Memory B cell (primary cell): ENCODE data around the gene CEP170B.

ENCODE experiments used
- ATAC-seq: fragments of 150-1000 bp; cut with Tn5 transposase; 2 replicates; pipeline ENCODE4 v1.10.0; 2021; ENCODE audit warnings: low read depth, mild to moderate bottlenecking, moderate library complexity
- DNase-seq, 2 donors: peaks; one replicate each; pipeline ENCODE4 v3.0.0; 2022; ENCODE audit warnings: low spot score in 2 of 2
- H3K27ac Mint-ChIP-seq: one replicate; pipeline ENCODE4 v1.8.0; 2022; ENCODE audit warnings: mild to moderate bottlenecking, moderate library complexity, mixed read lengths
- H3K27me3 Mint-ChIP-seq: one replicate; pipeline ENCODE4 v1.8.0; 2022; ENCODE audit warnings: mixed read lengths
- H3K36me3 Mint-ChIP-seq: one replicate; pipeline ENCODE4 v1.8.0; 2022; ENCODE audit warnings: mild to moderate bottlenecking, mixed read lengths
- H3K4me1 Mint-ChIP-seq: one replicate; pipeline ENCODE4 v1.8.0; 2022; ENCODE audit warnings: mixed read lengths
- H3K4me3 Mint-ChIP-seq: one replicate; pipeline ENCODE4 v1.8.0; 2022; ENCODE audit warnings: mild to moderate bottlenecking, moderate library complexity, mixed read lengths
- H3K9me3 Mint-ChIP-seq: one replicate; pipeline ENCODE4 v1.8.0; 2022; ENCODE audit warnings: mixed read lengths

CEP170B gene

GRCh38 chr14:104868060-104868740, 3.1 kb downstream of the CEP170B start:
- Mint-ChIP-seq H3K4me3 (no peak overlapping the region), H3K27ac (no peak overlapping the region), H3K27me3 (peaks cover 33% of the 10 kb centered on the region), H3K4me1 (peaks cover 13% of the 10 kb centered on the region), H3K36me3 (no peaks in the 10 kb centered on the region), H3K9me3 (no peaks in the 10 kb centered on the region)
- no peak for DNase-seq
- ATAC-seq: no peak

GRCh38 chr14:104868811-104869572, 3.9 kb downstream of the CEP170B start:
- Mint-ChIP-seq H3K4me1 (peaks cover 15% of the 10 kb centered on the region), H3K27me3 (peaks cover 34% of the 10 kb centered on the region), H3K27ac (no peak overlapping the region), H3K36me3 (no peaks in the 10 kb centered on the region), H3K4me3 (no peak overlapping the region), H3K9me3 (no peaks in the 10 kb centered on the region)
- ATAC-seq (no peak), DNase-seq (no peak)

- no peak for ATAC-seq
- Mint-ChIP-seq H3K27me3 (peaks cover 32% of the 10 kb centered on the region), H3K4me1 (peaks cover 13% of the 10 kb centered on the region), H3K9me3 (no peaks in the 10 kb centered on the region), H3K27ac (no peak overlapping the region), H3K36me3 (no peaks in the 10 kb centered on the region), H3K4me3 (no peak overlapping the region)
- no peak for DNase-seq
Observed at GRCh38 chr14:104869669-104870367, 4.8 kb downstream of the CEP170B start.

GRCh38 chr14:104870368-104871144, 5.5 kb downstream of the CEP170B start:
- DNase-seq (no peak), ATAC-seq (peak; percentile 52)
- Mint-ChIP-seq H3K27me3 (peaks cover 33% of the 10 kb centered on the region), H3K9me3 (no peaks in the 10 kb centered on the region), H3K27ac (no peak overlapping the region), H3K4me1 (peaks cover 13% of the 10 kb centered on the region), H3K36me3 (no peaks in the 10 kb centered on the region), H3K4me3 (no peak overlapping the region)

- DNase-seq (no peak), ATAC-seq (no peak)
- peaks cover 34% of the 10 kb centered on the region for H3K27me3 Mint-ChIP-seq
- H3K4me3 Mint-ChIP-seq: no peak overlapping the region
- H3K27ac Mint-ChIP-seq: no peak overlapping the region
- H3K4me1 Mint-ChIP-seq: peaks cover 11% of the 10 kb centered on the region
- no peaks in the 10 kb centered on the region for H3K9me3 Mint-ChIP-seq
- no peaks in the 10 kb centered on the region for H3K36me3 Mint-ChIP-seq
Observed at GRCh38 chr14:104871145-104871655, 6.1 kb downstream of the CEP170B start.

GRCh38 chr14:104871656-104872468, 6.8 kb downstream of the CEP170B start:
- Mint-ChIP-seq H3K4me1 (peaks cover 13% of the 10 kb centered on the region), H3K27me3 (peaks cover 30% of the 10 kb centered on the region), H3K27ac (no peak overlapping the region), H3K36me3 (no peaks in the 10 kb centered on the region), H3K4me3 (no peak overlapping the region), H3K9me3 (no peaks in the 10 kb centered on the region)
- ATAC-seq (no peak), DNase-seq (no peak)

- Mint-ChIP-seq H3K9me3 (no peaks in the 10 kb centered on the region), H3K36me3 (no peaks in the 10 kb centered on the region), H3K27me3 (peaks cover 24% of the 10 kb centered on the region), H3K4me1 (peaks cover 13% of the 10 kb centered on the region), H3K4me3 (no peak overlapping the region), H3K27ac (no peak overlapping the region)
- ATAC-seq (peak; percentile 34), DNase-seq (no peak)
Observed at GRCh38 chr14:104872469-104873341, 7.6 kb downstream of the CEP170B start.

GRCh38 chr14:104873380-104874055, 8.4 kb downstream of the CEP170B start:
- Mint-ChIP-seq H3K9me3 (no peaks in the 10 kb centered on the region), H3K4me3 (no peak overlapping the region), H3K4me1 (peaks cover 13% of the 10 kb centered on the region), H3K27ac (no peak overlapping the region), H3K36me3 (no peaks in the 10 kb centered on the region), H3K27me3 (peaks cover 21% of the 10 kb centered on the region)
- ATAC-seq (no peak), DNase-seq (no peak)

- DNase-seq (no peak), ATAC-seq (no peak)
- Mint-ChIP-seq H3K9me3 (no peaks in the 10 kb centered on the region), H3K4me3 (no peak overlapping the region), H3K4me1 (peaks cover 13% of the 10 kb centered on the region), H3K27ac (no peak overlapping the region), H3K27me3 (peaks cover 18% of the 10 kb centered on the region), H3K36me3 (no peaks in the 10 kb centered on the region)
Observed at GRCh38 chr14:104874110-104874531, 9.1 kb downstream of the CEP170B start.

DNA sequence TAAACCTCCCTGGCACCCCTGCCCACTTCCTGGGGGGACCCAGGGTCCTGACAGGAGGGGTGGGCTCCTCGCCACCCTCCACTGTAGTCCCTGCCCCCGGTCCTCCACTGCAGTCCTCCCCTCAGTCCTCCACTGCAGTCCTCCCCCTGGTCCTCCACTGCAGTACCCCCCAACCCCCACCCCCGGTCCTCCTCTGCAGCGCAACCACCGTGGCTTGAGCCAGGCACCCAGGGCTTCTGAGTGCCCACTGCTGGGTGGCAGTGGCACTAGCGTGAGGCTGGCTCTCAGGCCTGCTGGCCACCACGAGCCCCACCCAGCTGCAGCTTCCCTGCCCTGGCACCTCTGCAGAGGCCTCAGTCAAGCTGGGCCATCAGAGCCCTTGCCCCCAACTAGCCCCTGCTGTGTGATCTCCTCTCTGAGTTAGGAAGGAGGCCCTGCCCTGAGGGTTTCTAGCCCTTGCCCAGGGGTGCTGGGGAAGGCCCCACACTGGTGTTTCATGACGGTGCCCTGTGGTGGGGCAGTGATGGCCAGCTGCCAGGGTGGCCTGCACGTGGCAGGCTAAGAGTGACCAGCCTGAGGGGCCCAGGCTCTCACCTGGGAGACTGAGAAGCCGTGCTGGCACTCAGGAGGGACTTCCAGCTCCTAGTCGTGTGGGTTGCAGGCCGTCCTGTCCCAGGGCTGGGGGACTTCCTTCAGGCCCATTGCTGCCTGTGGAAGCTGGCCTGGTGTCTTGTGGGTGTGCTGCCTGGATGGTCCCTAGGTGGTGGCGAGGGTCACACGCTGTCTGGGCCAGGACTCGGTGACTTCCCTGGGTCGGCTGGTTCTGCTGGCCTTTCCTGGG, 9.7 kb downstream of the CEP170B start:
- Mint-ChIP-seq H3K27me3 (peaks cover 16% of the 10 kb centered on the region), H3K36me3 (no peaks in the 10 kb centered on the region), H3K4me3 (no peak overlapping the region), H3K27ac (no peak overlapping the region), H3K9me3 (no peaks in the 10 kb centered on the region), H3K4me1 (peaks cover 13% of the 10 kb centered on the region)
- no peak for ATAC-seq
- DNase-seq: no peak

- Mint-ChIP-seq H3K27me3 (peaks cover 15% of the 10 kb centered on the region), H3K27ac (no peak overlapping the region), H3K9me3 (no peaks in the 10 kb centered on the region), H3K4me1 (peaks cover 13% of the 10 kb centered on the region), H3K4me3 (no peak overlapping the region), H3K36me3 (no peaks in the 10 kb centered on the region)
- DNase-seq: no peak
- no peak for ATAC-seq
Observed at GRCh38 chr14:104875412-104875751, 10.3 kb downstream of the CEP170B start.
